ENCODE results near the gene OR52B4.

DNA sequence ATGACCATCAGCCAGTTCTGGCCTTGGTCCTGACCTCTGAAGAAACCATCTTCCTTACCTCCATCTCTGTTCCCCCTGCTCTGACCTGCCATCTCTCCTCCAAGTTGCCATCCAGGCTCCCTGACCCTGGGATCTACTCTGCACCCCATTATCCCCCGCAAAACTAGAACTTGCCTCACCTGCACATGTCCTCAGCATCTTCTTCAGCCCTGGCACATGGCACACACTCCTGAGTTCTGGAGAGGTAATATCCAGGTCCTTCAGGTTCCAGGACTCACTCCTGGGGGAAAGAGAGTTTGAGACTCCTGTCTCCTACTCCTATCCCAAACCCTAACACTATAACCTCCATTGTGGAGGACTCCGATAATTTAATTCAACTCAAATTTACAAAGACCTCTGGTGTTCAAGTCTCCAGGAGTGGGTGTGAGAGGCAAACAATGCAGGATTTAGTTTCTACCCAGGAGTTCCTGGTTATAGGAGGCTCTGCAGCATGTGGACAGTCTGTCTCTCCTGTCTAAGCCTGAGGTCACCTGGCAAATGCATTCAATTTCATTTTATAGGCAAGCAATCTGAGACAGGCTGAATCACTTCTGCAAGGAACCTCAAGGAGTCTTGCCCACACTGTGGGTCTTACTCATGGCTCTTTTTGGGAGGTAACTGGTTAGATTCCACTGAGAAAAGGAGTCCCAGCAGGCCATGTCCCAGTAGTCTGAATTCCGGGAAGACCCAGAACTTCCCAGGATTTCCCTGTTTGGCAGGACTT is 18.0 kb upstream of the OR52B4 start:
- TF ChIP-seq, protein P1, sequence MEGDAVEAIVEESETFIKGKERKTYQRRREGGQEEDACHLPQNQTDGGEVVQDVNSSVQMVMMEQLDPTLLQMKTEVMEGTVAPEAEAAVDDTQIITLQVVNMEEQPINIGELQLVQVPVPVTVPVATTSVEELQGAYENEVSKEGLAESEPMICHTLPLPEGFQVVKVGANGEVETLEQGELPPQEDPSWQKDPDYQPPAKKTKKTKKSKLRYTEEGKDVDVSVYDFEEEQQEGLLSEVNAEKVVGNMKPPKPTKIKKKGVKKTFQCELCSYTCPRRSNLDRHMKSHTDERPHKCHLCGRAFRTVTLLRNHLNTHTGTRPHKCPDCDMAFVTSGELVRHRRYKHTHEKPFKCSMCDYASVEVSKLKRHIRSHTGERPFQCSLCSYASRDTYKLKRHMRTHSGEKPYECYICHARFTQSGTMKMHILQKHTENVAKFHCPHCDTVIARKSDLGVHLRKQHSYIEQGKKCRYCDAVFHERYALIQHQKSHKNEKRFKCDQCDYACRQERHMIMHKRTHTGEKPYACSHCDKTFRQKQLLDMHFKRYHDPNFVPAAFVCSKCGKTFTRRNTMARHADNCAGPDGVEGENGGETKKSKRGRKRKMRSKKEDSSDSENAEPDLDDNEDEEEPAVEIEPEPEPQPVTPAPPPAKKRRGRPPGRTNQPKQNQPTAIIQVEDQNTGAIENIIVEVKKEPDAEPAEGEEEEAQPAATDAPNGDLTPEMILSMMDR (IDR thresholded peaks at IDR 0.05) = no peak
- no peak for TF ChIP-seq EZH2 (IDR thresholded peaks at IDR 0.05; ENCODE audit: borderline replicate concordance, insufficient read depth, low read depth, low read length, poor library complexity, severe bottlenecking)
